Forelimb muscle (tissue), 1 donor: ENCODE measurements around the gene SGCA. TPM values are rescaled to one million over a fixed set of nuclear protein-coding genes. Genes with fewer than 3 reads are reported as not detected.

Experiments
- DNase-seq: peaks from one replicate; pipeline ENCODE4 v3.0.0-alpha.2; 2013; ENCODE audit warnings: low read depth
- polyA plus RNA-seq: library from polyadenylated mRNA; unstranded; fragments of 120-200 nt; gene quantifications from one replicate; pipeline ENCODE4 v1.2.1, GENCODE V29; 2013; ENCODE audit not compliant: insufficient read length

Gene SGCA
- polyA plus RNA-seq, 1 donor: 368 TPM

GRCh38 chr17:50166518-50167181, 845 bp downstream of the SGCA start:
- DNase-seq: no peak

- DNase-seq: no peak
Observed at GRCh38 chr17:50167371-50167770, 1.6 kb downstream of the SGCA start.

GRCh38 chr17:50168319-50168718, 2.5 kb downstream of the SGCA start:
- no peak for DNase-seq

GRCh38 chr17:50169121-50169764, 3.4 kb downstream of the SGCA start:
- no peak for DNase-seq

- no peak for DNase-seq
Observed at GRCh38 chr17:50169881-50170459, 4.2 kb downstream of the SGCA start.

- DNase-seq: no peak
Observed at GRCh38 chr17:50170662-50171370, 5.0 kb downstream of the SGCA start.

GRCh38 chr17:50171371-50172071, 5.7 kb downstream of the SGCA start:
- no peak for DNase-seq

- no peak for DNase-seq
Observed at GRCh38 chr17:50172130-50172529, 6.3 kb downstream of the SGCA start.

GRCh38 chr17:50172936-50173334, 7.1 kb downstream of the SGCA start:
- DNase-seq: no peak

- DNase-seq: peak; percentile 91
Observed at GRCh38 chr17:50173335-50173941, 7.6 kb downstream of the SGCA start.

GRCh38 chr17:50174444-50174843, 8.6 kb downstream of the SGCA start:
- DNase-seq: no peak

- DNase-seq: no peak
Observed at GRCh38 chr17:50175035-50175807, 9.4 kb downstream of the SGCA start.

GRCh38 chr17:50176559-50177357, 11.0 kb downstream of the SGCA start:
- no peak for DNase-seq

- no peak for DNase-seq
Observed at GRCh38 chr17:50177476-50177875, 11.7 kb downstream of the SGCA start.

GRCh38 chr17:50177983-50178834, 12.4 kb downstream of the SGCA start:
- DNase-seq: no peak

- no peak for DNase-seq
Observed at GRCh38 chr17:50180111-50180510, 14.3 kb downstream of the SGCA start.

GRCh38 chr17:50180620-50181019, 14.8 kb downstream of the SGCA start:
- DNase-seq: no peak

- no peak for DNase-seq
Observed at GRCh38 chr17:50181144-50181543, 15.3 kb downstream of the SGCA start.
